Muscle layer of duodenum (tissue), 2 donors: Measurements from ENCODE around the gene PTPN14.

Experiments
- H3K27ac ChIP-seq: one replicate; pipeline ENCODE4 v1.7.0; 2013; ENCODE audit warnings: mild to moderate bottlenecking, low read length
- H3K27me3 ChIP-seq: one replicate; pipeline ENCODE4 v1.7.0; 2013; ENCODE audit warnings: low read depth, mild to moderate bottlenecking, control low read depth, low read length
- H3K36me3 ChIP-seq, 2 donors: one replicate each; pipeline ENCODE4 v1.7.0; 2013; ENCODE audit warnings: low read length in 2 of 2, control low read depth in 1 of 2, mild to moderate bottlenecking in 1 of 2; ENCODE audit not compliant: insufficient read depth in 2 of 2, control insufficient read depth in 1 of 2
- H3K4me1 ChIP-seq, 2 donors: one replicate each; pipeline ENCODE4 v1.7.0; 2013; ENCODE audit warnings: low read length in 2 of 2, mild to moderate bottlenecking in 2 of 2, control low read depth in 1 of 2, moderate library complexity in 1 of 2; ENCODE audit not compliant: insufficient read depth in 2 of 2, control insufficient read depth in 1 of 2
- H3K4me3 ChIP-seq, 2 donors: one replicate each; pipeline ENCODE4 v1.7.0; 2013; ENCODE audit warnings: low read length in 2 of 2, low read depth in 1 of 2, mild to moderate bottlenecking in 1 of 2
- H3K9me3 ChIP-seq, 2 donors: one replicate each; pipeline ENCODE4 v1.7.0; 2013; ENCODE audit warnings: low read length in 2 of 2, control low read depth in 1 of 2, mild to moderate bottlenecking in 1 of 2; ENCODE audit not compliant: control insufficient read depth in 1 of 2
- donor health status: healthy.

The PTPN14 gene

DNA sequence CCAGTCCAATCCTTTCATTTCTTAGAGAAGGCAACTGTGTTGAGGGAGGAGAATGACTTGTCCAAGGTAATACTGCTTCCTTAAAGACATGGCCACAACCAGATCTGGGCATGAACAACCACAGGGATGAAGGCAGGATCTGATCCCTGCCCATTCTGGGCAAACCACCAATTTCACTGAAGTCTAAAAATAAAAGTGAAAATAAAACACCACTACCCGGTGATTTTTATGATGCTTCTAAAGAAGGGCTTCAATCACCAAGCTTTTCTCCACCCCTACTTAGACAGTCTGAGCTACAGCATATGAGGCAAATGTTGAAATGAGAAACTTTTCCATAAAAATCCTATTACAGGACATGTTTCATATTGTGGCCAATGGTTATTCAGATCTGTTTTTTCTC is 133.0 kb downstream of the PTPN14 start:
- H3K27me3 ChIP-seq = no peaks in the 10 kb centered on the region
- no peaks in the 10 kb centered on the region for H3K36me3 ChIP-seq
- H3K27ac ChIP-seq = no peak overlapping the region
- H3K9me3 ChIP-seq = no peaks in the 10 kb centered on the region
- no peak overlapping the region for H3K4me3 ChIP-seq
- H3K4me1 ChIP-seq = peaks cover 0 to 30% of the 10 kb centered on the region in 2 donors

GRCh38 chr1:214417545-214418210 is 133.7 kb downstream of the PTPN14 start:
- Histone ChIP-seq H3K4me3 (no peak overlapping the region), H3K27me3 (no peaks in the 10 kb centered on the region), H3K4me1 (peaks cover 0 to 30% of the 10 kb centered on the region in 2 donors), H3K9me3 (no peaks in the 10 kb centered on the region), H3K27ac (no peak overlapping the region), H3K36me3 (no peaks in the 10 kb centered on the region)

DNA sequence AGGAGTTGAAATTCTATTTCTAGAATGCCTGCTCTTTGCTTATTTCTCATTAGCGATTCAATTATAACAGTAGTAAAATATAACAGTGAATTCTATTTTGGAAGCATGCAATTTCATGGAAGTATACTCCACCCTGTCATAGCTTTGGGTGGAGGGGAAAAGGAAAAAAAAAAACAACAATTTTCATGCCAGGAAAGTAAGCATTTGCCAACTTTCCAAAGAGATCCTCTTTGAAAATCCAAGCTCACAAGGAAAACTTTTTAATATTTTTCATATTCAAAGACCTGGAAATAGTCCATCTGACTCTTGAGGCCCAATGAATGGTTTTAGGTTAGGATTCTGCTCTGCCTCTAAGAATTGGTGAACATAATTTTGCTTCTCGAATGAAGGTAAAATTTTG is 134.5 kb downstream of the PTPN14 start:
- Histone ChIP-seq H3K36me3 (no peaks in the 10 kb centered on the region), H3K27ac (no peak overlapping the region), H3K4me3 (no peak overlapping the region), H3K9me3 (no peaks in the 10 kb centered on the region), H3K27me3 (no peaks in the 10 kb centered on the region), H3K4me1 (peaks cover 0 to 30% of the 10 kb centered on the region in 2 donors)

- Histone ChIP-seq H3K27me3 (no peaks in the 10 kb centered on the region), H3K36me3 (no peaks in the 10 kb centered on the region), H3K4me3 (no peak overlapping the region), H3K4me1 (peaks cover 0 to 30% of the 10 kb centered on the region in 2 donors), H3K9me3 (no peaks in the 10 kb centered on the region), H3K27ac (no peak overlapping the region)
Measured at GRCh38 chr1:214416417-214416816, 135.0 kb downstream of the PTPN14 start.

GRCh38 chr1:214415131-214415530 is 136.3 kb downstream of the PTPN14 start:
- H3K27ac ChIP-seq = no peak overlapping the region
- no peaks in the 10 kb centered on the region for H3K36me3 ChIP-seq
- H3K4me1 ChIP-seq = peaks cover 0 to 30% of the 10 kb centered on the region in 2 donors
- H3K27me3 ChIP-seq = no peaks in the 10 kb centered on the region
- no peaks in the 10 kb centered on the region for H3K9me3 ChIP-seq
- H3K4me3 ChIP-seq = no peak overlapping the region

DNA sequence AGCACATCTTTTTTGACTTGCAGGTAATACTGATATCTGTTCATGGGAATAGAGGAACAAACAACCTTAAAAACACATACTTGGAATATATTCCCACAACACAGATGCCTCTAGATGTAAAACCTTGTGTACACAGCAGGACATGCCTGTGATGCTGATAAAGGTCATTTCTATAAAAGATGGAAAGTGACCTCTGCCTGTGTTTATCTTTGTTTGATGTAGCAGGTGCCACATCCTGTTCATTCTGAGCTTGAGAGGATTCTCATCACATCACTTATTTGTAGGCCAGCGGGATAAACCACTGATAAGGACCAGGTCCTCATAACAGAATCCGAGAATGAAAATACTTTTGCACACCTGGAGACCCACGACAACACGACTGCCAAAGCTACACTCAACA is 136.7 kb downstream of the PTPN14 start:
- Histone ChIP-seq H3K4me3 (no peak overlapping the region), H3K9me3 (no peaks in the 10 kb centered on the region), H3K36me3 (no peaks in the 10 kb centered on the region), H3K27ac (no peak overlapping the region), H3K4me1 (peaks cover 0 to 25% of the 10 kb centered on the region in 2 donors), H3K27me3 (no peaks in the 10 kb centered on the region)

GRCh38 chr1:214413315-214413714 is 138.1 kb downstream of the PTPN14 start:
- Histone ChIP-seq H3K27ac (no peak overlapping the region), H3K9me3 (no peaks in the 10 kb centered on the region)

DNA sequence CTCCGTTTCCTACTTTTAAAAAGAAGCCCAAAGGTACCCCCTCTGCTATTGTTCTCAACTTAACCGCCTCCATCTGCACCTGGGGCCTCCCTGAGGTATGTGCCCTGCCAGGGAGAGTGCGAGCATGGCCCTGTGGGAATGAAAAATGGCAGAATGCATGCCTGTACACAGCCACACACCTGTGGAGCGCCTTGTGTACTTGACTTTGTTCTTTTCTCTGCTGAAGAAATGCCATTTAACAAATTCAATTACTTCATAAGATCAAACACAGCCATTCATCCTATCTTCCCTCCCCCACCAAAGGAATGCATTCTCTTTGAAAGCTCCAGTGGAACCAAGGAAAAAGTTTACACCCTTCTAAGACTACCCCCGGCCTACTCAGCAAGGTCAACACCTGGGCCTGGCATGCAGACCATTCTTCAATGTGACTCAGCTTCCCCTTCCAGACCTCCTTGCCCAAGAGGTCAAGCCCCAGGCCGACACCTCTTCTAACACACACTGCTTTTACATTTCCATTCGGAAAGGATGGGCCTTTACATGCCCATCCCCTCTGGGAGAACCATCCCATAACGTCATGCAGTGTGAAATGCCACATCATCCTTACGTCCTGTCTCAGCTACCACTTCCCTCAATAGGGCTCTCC is 146.7 kb downstream of the PTPN14 start:
- Histone ChIP-seq H3K27ac (no peak overlapping the region), H3K9me3 (no peaks in the 10 kb centered on the region), H3K4me3 (no peak overlapping the region), H3K36me3 (peaks cover 0 to 10% of the 10 kb centered on the region in 2 donors), H3K4me1 (peaks cover 0 to 4% of the 10 kb centered on the region in 2 donors), H3K27me3 (no peaks in the 10 kb centered on the region)

More at GRCh38 chr1:214413315-214413714, 138.1 kb downstream of the PTPN14 start:
- H3K4me3 ChIP-seq = no peak overlapping the region
- H3K36me3 ChIP-seq = no peaks in the 10 kb centered on the region
- H3K4me1 ChIP-seq = peaks cover 0 to 12% of the 10 kb centered on the region in 2 donors
- no peaks in the 10 kb centered on the region for H3K27me3 ChIP-seq

- Histone ChIP-seq H3K9me3 (no peaks in the 10 kb centered on the region), H3K27ac (no peak overlapping the region), H3K36me3 (peaks cover 0 to 10% of the 10 kb centered on the region in 2 donors), H3K4me1 (peaks cover 0 to 4% of the 10 kb centered on the region in 2 donors), H3K27me3 (no peaks in the 10 kb centered on the region), H3K4me3 (no peak overlapping the region)
Measured at GRCh38 chr1:214404154-214404553, 147.2 kb downstream of the PTPN14 start.

DNA sequence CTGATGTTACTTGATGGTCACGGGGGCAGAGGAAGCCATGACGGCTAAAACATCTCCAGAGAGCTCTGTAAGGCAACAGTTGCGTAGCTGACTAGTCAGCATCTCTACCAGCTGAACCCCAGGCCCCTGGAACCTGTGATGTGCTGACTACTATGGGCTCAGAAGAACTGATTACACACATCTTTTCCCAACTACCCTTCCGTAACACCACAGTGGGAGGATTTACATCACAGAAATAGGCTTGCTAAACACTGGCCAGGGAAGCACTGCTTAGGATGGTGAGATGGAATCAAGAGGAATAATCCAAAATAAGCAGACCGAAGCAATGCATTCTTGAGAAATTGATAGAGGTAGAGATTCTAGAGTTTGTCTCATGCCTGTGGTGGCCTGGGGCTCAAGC is 148.0 kb downstream of the PTPN14 start:
- Histone ChIP-seq H3K4me1 (peaks cover 0 to 4% of the 10 kb centered on the region in 2 donors), H3K36me3 (peaks cover 0 to 10% of the 10 kb centered on the region in 2 donors), H3K9me3 (no peaks in the 10 kb centered on the region), H3K4me3 (no peak overlapping the region), H3K27me3 (no peaks in the 10 kb centered on the region), H3K27ac (no peak overlapping the region)

- peaks cover 0 to 4% of the 10 kb centered on the region in 2 donors for H3K4me1 ChIP-seq
- no peaks in the 10 kb centered on the region for H3K27me3 ChIP-seq
- H3K9me3 ChIP-seq = no peaks in the 10 kb centered on the region
- H3K4me3 ChIP-seq = no peak overlapping the region
- H3K27ac ChIP-seq = no peak overlapping the region
- peaks cover 0 to 10% of the 10 kb centered on the region in 2 donors for H3K36me3 ChIP-seq
Measured at GRCh38 chr1:214402613-214403083, 148.8 kb downstream of the PTPN14 start.
